LoVo (cell line): ENCODE data around the gene MICALL1.
A peak's percentile ranks its signal among the peaks of the same experiment; 100 is the strongest.
"Not testable (repeated sequence)": the region's sequence is repeated elsewhere in the genome, so short reads cannot be mapped to it uniquely, and the experiment has no call there.

Experiments
- DNase-seq: peaks from one replicate; pipeline ENCODE4 v3.0.0-alpha.2; 2016; ENCODE audit warnings: low spot score

The MICALL1 gene

GRCh38 chr22:37926771-37927636, 20.9 kb downstream of the MICALL1 start:
- DNase-seq: no peak

GRCh38 chr22:37927637-37927936, 21.5 kb downstream of the MICALL1 start:
- no peak for DNase-seq

GRCh38 chr22:37929390-37929789, 23.3 kb downstream of the MICALL1 start:
- DNase-seq: no peak

GRCh38 chr22:37930270-37930951, 24.3 kb downstream of the MICALL1 start:
- DNase-seq: no peak

GRCh38 chr22:37930952-37931440, 24.9 kb downstream of the MICALL1 start:
- no peak for DNase-seq

GRCh38 chr22:37931893-37932389, 25.8 kb downstream of the MICALL1 start:
- no peak for DNase-seq

GRCh38 chr22:37932401-37932800, 26.3 kb downstream of the MICALL1 start:
- DNase-seq: no peak

- DNase-seq: no peak
Observed at GRCh38 chr22:37932821-37933578, 26.9 kb downstream of the MICALL1 start.

- DNase-seq: peak; percentile 91
Observed at GRCh38 chr22:37933711-37934376, 27.7 kb downstream of the MICALL1 start.

GRCh38 chr22:37940698-37941376, 34.7 kb downstream of the MICALL1 start:
- DNase-seq: no peak

- no peak for DNase-seq
Observed at GRCh38 chr22:37942133-37942532, 36.0 kb downstream of the MICALL1 start.

GRCh38 chr22:37943136-37943824, 37.2 kb downstream of the MICALL1 start:
- no peak for DNase-seq

- DNase-seq: no peak
Observed at GRCh38 chr22:37943825-37944198, 37.7 kb downstream of the MICALL1 start.

- DNase-seq: not testable (repeated sequence)
Observed at GRCh38 chr22:37944423-37944822, 38.3 kb downstream of the MICALL1 start.

GRCh38 chr22:37947142-37947795, 41.2 kb downstream of the MICALL1 start:
- not testable (repeated sequence) for DNase-seq

- DNase-seq: no peak
Observed at GRCh38 chr22:37951305-37951704, 45.2 kb downstream of the MICALL1 start.

- DNase-seq: not testable (repeated sequence)
Observed at GRCh38 chr22:37952629-37953028, 46.5 kb downstream of the MICALL1 start.

GRCh38 chr22:37953062-37953436, 47.0 kb downstream of the MICALL1 start:
- no peak for DNase-seq

GRCh38 chr22:37953437-37954179, 47.5 kb downstream of the MICALL1 start, which contains the start of the genes C22orf23 and POLR2F:
TSS of gene C22orf23 (minus strand) at chr22:37953601. CDS start at chr22:37953149, 452 bp downstream.
TSS of gene POLR2F (plus strand) at chr22:37953699. CDS start at chr22:37953788, 89 bp downstream.
- peak; percentile 98 for DNase-seq
